Endothelial cell of umbilical vein (primary cell): ENCODE data around the gene AK5. TPM values are rescaled to one million over a fixed set of nuclear protein-coding genes. Genes with fewer than 3 reads are reported as not detected.

Source experiments
- BruUV-seq: library from RNA; stranded (reverse); fragments of 400-500 nt; replicated peaks from 2 replicates; lab custom pipeline; 2021; lab: Mats Ljungman, UMichigan
- CTCF ChIA-PET: fragments of 300-600, 350-600 bp; sonication (Branson Sonifier 250); formaldehyde crosslinking; loops from one replicate; lab custom pipeline; 2021; ENCODE audit warnings: antibody characterized with exemption, inconsistent platforms; lab: Charles Lee
- POLR2A ChIA-PET: fragments of 300-600, 350-600 bp; sonication (Branson Sonifier 250); formaldehyde crosslinking; loops from one replicate; lab custom pipeline; 2021; ENCODE audit warnings: antibody characterized with exemption, inconsistent platforms; lab: Charles Lee
- DNase-seq: peaks from one replicate; pipeline ENCODE4 v3.0.0-alpha.2; 2011; ENCODE audit warnings: low read depth, low spot score
- FAIRE-seq: peaks from 2 replicates; lab custom pipeline; 2011; peaks lifted over from hg19 to GRCh38; lab: Jason Lieb, UNC
- H2AFZ ChIP-seq: 2 replicates; pipeline ENCODE4 v1.6.0; 2012; ENCODE audit warnings: low read depth, low read length, control low read depth, inconsistent platforms
- H3K27ac ChIP-seq: 2 replicates; pipeline ENCODE4 v1.5.1; 2011; ENCODE audit warnings: low read depth, mild to moderate bottlenecking, control low read depth, low read length, moderate library complexity; ENCODE audit not compliant: insufficient read depth
- H3K27me3 ChIP-seq, 2 experiments: 2 replicates each; pipeline versions ENCODE4 v1.6.0 to v1.6.1; 2011; ENCODE audit warnings: low read length in 2 of 2, mixed read lengths in 1 of 2; ENCODE audit not compliant: control insufficient read depth in 2 of 2, insufficient read depth in 2 of 2
- H3K36me3 ChIP-seq, 2 experiments: 2 replicates in 1 of 2; 3 replicates in 1 of 2; pipeline ENCODE4 v1.5.1; 2011; ENCODE audit warnings: low read length in 2 of 2, mild to moderate bottlenecking in 1 of 2, moderate library complexity in 1 of 2; ENCODE audit not compliant: control insufficient read depth in 2 of 2, insufficient read depth in 2 of 2; ENCODE audit errors: extremely low read depth in 1 of 2
- H3K4me1 ChIP-seq: 3 replicates; pipeline ENCODE4 v1.5.1; 2011; ENCODE audit warnings: mild to moderate bottlenecking, low read length; ENCODE audit not compliant: control insufficient read depth, insufficient read depth; ENCODE audit errors: extremely low read depth
- H3K4me2 ChIP-seq: 2 replicates; pipeline ENCODE4 v1.6.1; 2011; ENCODE audit warnings: low read length, control low read depth, mixed read lengths; ENCODE audit not compliant: insufficient read depth
- H3K4me3 ChIP-seq, 3 experiments: fragments of 200-600 bp in 1 of 3; sonication (generic), shearing (Covaris generic) in 1 of 3; replicated peaks in 1 of 3; 2 replicates each; pipeline ENCODE4 v1.5.1; 2011 to 2016; ENCODE audit warnings: control low read depth in 3 of 3, low read length in 3 of 3, mild to moderate bottlenecking in 2 of 3, inconsistent platforms in 1 of 3, low read depth in 1 of 3, moderate library complexity in 1 of 3; ENCODE audit not compliant: insufficient read depth in 1 of 3
- H3K79me2 ChIP-seq: 2 replicates; pipeline ENCODE4 v1.6.0; 2012; ENCODE audit warnings: low read length, inconsistent platforms; ENCODE audit not compliant: control insufficient read depth, insufficient read depth
- H3K9ac ChIP-seq: replicated peaks from 2 replicates; pipeline ENCODE3; 2011; ENCODE audit warnings: low read length, control low read depth; ENCODE audit not compliant: insufficient read depth; ENCODE audit errors: extremely low read depth
- H3K9me1 ChIP-seq: replicated peaks from 3 replicates; pipeline ENCODE4 v1.6.0; 2011; ENCODE audit warnings: mild to moderate bottlenecking, low read length; ENCODE audit not compliant: control insufficient read depth, insufficient read depth; ENCODE audit errors: extremely low read depth
- H3K9me3 ChIP-seq: replicated peaks from 2 replicates; pipeline ENCODE4 v1.5.1; 2012; ENCODE audit warnings: low read length, inconsistent platforms; ENCODE audit not compliant: control insufficient read depth, insufficient read depth
- H4K20me1 ChIP-seq: replicated peaks from 2 replicates; pipeline ENCODE3; 2011; ENCODE audit warnings: mild to moderate bottlenecking, low read length; ENCODE audit not compliant: control insufficient read depth, insufficient read depth; ENCODE audit errors: extremely low read depth
- EZH2 ChIP-seq: IDR thresholded peaks from 2 replicates; pipeline ENCODE4 v1.6.1; 2012; ENCODE audit warnings: borderline replicate concordance, low read depth, mild to moderate bottlenecking, moderate library complexity, low read length, inconsistent platforms; ENCODE audit not compliant: severe bottlenecking
- FOS ChIP-seq: IDR thresholded peaks from 2 replicates; pipeline ENCODE4 v1.6.1; 2011; ENCODE audit warnings: mild to moderate bottlenecking, low read length, moderate library complexity, borderline replicate concordance; ENCODE audit not compliant: insufficient read depth
- GATA2 ChIP-seq: IDR thresholded peaks from 2 replicates; pipeline ENCODE4 v1.7.0; 2011; ENCODE audit warnings: low read depth, mild to moderate bottlenecking, moderate library complexity, mixed read lengths, low read length; ENCODE audit not compliant: insufficient read length, insufficient read depth
- JUN ChIP-seq: IDR thresholded peaks from 2 replicates; pipeline ENCODE4 v1.6.1; 2011; ENCODE audit warnings: borderline replicate concordance, low read depth; ENCODE audit not compliant: insufficient read length, insufficient read depth
- MYC ChIP-seq: IDR thresholded peaks from one replicate; pipeline ENCODE4 v1.6.1; 2011; ENCODE audit warnings: mild to moderate bottlenecking, low read depth, low read length
- POLR2A ChIP-seq: IDR thresholded peaks from 2 replicates; pipeline ENCODE4 v1.6.1; 2012; ENCODE audit warnings: low read depth, mild to moderate bottlenecking, control low read depth, low read length
- POLR2AphosphoS5 ChIP-seq: IDR thresholded peaks from 2 replicates; pipeline ENCODE4 v1.6.1; 2012; ENCODE audit warnings: low read depth, mild to moderate bottlenecking, control low read depth, low read length, moderate library complexity; ENCODE audit not compliant: insufficient read depth
- dilution Hi-C: fragments of 300-500 bp; cut with MboI; formaldehyde crosslinking; loops from one replicate; pipeline ENCODE4 v1.15.0; 2019; ENCODE audit warnings: low sequenced_read_pairs; ENCODE audit not compliant: extremely low pct_ligation_motif_present
- intact Hi-C: fragments of 100-400 bp; cut with micrococcal nuclease; formaldehyde crosslinking; loops from one replicate; pipeline ENCODE4 v1.10.0; 2022
- polyA plus RNA-seq, 4 experiments: library from polyadenylated mRNA; depleted of rRNA in 3 of 4; stranded (reverse) in 3 of 4; unstranded in 1 of 4; fragments of >200 nt; gene quantifications; 2 replicates each; pipeline versions ENCODE4 v1.2.1 to v1.2.3, GENCODE V29; 2011 to 2012; ENCODE audit warnings: missing spikeins in 1 of 4
- total RNA-seq: library from RNA; stranded (reverse); gene quantifications from 2 replicates; pipeline ENCODE4 v1.2.3, GENCODE V29; 2021
- TF ChIP-seq, protein P1 (sequence below): IDR thresholded peaks from 2 replicates; pipeline ENCODE4 v1.6.1; 2011; ENCODE audit not compliant: insufficient read depth, insufficient read length
- TF ChIP-seq, protein P2 (sequence below), 2 donors: IDR thresholded peaks; 1 replicate in 1 of 2; 2 replicates in 1 of 2; pipeline ENCODE4 v1.5.1; 2011; ENCODE audit warnings: low read length in 2 of 2, mild to moderate bottlenecking in 2 of 2, moderate library complexity in 2 of 2, control low read depth in 1 of 2, inconsistent platforms in 1 of 2, low read depth in 1 of 2; ENCODE audit not compliant: insufficient read depth in 1 of 2; ENCODE audit errors: extremely low read depth in 1 of 2

AK5 gene
- total and polyA plus RNA-seq, 2 donors (not counting 3 experiments of a cell fraction or from before 2014, with no cell fraction given), result 5.0 to 7.5 TPM

DNA sequence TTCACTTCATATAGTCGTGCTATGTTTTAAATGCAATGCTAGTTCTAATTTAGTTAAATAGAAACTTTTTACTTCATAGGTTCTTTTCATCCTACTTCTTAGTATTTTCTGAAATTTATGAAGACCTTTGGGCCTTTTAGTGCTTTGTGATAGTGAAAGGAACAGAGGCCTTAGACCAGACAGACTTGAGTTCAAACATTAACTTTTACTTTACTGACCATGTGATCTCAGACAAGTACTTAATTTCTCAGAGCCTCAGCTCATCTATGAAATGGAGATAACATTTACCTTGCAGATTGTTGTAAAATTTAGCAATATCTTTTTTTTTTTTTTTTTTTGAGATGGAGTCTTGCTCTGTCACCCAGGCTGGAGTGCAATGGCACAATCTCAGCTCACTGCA is 57.5 kb downstream of the AK5 start:
- FAIRE-seq (no peak), DNase-seq (no peak)
- Histone ChIP-seq H3K9me1 (no peaks in the 10 kb centered on the region), H3K9ac (no peak overlapping the region), H3K4me2 (no peak overlapping the region), H3K79me2 (no peaks in the 10 kb centered on the region), H3K9me3 (no peaks in the 10 kb centered on the region), H3K27me3 (no peaks in the 10 kb centered on the region), H3K4me1 (no peaks in the 10 kb centered on the region), H2AFZ (no peak overlapping the region), H4K20me1 (no peaks in the 10 kb centered on the region), H3K36me3 (no peaks in the 10 kb centered on the region), H3K27ac (no peak overlapping the region), H3K4me3 (no peak overlapping the region)
- no TSS peak for BruUV-seq
- TF ChIP-seq, protein P1, sequence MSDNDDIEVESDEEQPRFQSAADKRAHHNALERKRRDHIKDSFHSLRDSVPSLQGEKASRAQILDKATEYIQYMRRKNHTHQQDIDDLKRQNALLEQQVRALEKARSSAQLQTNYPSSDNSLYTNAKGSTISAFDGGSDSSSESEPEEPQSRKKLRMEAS, result no peak
- TF ChIP-seq POLR2AphosphoS5 (no peak), MYC (no peak), FOS (no peak), GATA2 (no peak), EZH2 (no peak), POLR2A (no peak), JUN (no peak)
- TF ChIP-seq, protein P2, sequence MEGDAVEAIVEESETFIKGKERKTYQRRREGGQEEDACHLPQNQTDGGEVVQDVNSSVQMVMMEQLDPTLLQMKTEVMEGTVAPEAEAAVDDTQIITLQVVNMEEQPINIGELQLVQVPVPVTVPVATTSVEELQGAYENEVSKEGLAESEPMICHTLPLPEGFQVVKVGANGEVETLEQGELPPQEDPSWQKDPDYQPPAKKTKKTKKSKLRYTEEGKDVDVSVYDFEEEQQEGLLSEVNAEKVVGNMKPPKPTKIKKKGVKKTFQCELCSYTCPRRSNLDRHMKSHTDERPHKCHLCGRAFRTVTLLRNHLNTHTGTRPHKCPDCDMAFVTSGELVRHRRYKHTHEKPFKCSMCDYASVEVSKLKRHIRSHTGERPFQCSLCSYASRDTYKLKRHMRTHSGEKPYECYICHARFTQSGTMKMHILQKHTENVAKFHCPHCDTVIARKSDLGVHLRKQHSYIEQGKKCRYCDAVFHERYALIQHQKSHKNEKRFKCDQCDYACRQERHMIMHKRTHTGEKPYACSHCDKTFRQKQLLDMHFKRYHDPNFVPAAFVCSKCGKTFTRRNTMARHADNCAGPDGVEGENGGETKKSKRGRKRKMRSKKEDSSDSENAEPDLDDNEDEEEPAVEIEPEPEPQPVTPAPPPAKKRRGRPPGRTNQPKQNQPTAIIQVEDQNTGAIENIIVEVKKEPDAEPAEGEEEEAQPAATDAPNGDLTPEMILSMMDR (IDR thresholded peaks at IDR 0.05; ENCODE audit: extremely low read depth in 1 of 2, insufficient read depth in 1 of 2, low read depth in 1 of 2, low read length in 2 of 2), result no peak
- dilution Hi-C loops, result no loop called here
- ChIA-PET POLR2A (interaction anchor here (0.6 kb wide), 1 partner anchor 665 kb away, joined by 3 read pairs; no protein-coding TSS in a partner anchor), CTCF (no interaction called here)
- intact Hi-C loops, result no loop called here
